ENCODE data around the gene BMP7. TPM values are rescaled to one million over a fixed set of nuclear protein-coding genes. Genes with fewer than 3 reads are reported as not detected.

Gene BMP7
- total RNA-seq, 1 donor = not detected

DNA sequence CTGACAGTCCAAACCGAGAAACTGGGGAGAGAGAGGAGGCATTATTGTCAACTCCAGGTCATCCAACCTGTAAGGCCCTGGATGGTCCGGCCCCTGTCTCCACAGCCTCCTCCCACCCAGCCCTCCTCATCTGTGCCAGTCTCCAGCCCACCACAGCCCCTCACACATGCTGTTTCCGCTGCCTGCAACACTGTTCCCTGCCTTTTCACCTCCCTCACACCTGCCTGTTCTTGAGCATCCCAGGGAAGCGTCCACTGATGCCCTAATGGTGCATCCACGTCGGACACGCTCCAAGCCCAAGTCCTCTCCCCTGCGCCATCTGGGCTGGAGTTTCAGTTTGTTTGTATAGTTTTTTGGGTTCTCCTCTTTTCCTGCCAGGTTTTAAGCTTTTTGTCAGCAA lies 52.0 kb downstream of the BMP7 start:
- H3K4me1 ChIP-seq (ENCODE audit: insufficient read depth, low read length) = no peaks in the 10 kb centered on the region
- H3K4me3 ChIP-seq (ENCODE audit: insufficient read depth, low read length) = no peak overlapping the region
- no peak overlapping the region for H2AFZ ChIP-seq (ENCODE audit: low read length)
- peak; percentile 74 for DNase-seq (ENCODE audit: insufficient read length, low spot score, missing footprints)
- no peaks in the 10 kb centered on the region for H3K9me3 ChIP-seq (ENCODE audit: low read depth, low read length)
- no peaks in the 10 kb centered on the region for H3K27me3 ChIP-seq (ENCODE audit: insufficient read depth, low read length)
- H3K27ac ChIP-seq (ENCODE audit: low read depth, low read length) = no peak overlapping the region
- TF ChIP-seq, protein P1, sequence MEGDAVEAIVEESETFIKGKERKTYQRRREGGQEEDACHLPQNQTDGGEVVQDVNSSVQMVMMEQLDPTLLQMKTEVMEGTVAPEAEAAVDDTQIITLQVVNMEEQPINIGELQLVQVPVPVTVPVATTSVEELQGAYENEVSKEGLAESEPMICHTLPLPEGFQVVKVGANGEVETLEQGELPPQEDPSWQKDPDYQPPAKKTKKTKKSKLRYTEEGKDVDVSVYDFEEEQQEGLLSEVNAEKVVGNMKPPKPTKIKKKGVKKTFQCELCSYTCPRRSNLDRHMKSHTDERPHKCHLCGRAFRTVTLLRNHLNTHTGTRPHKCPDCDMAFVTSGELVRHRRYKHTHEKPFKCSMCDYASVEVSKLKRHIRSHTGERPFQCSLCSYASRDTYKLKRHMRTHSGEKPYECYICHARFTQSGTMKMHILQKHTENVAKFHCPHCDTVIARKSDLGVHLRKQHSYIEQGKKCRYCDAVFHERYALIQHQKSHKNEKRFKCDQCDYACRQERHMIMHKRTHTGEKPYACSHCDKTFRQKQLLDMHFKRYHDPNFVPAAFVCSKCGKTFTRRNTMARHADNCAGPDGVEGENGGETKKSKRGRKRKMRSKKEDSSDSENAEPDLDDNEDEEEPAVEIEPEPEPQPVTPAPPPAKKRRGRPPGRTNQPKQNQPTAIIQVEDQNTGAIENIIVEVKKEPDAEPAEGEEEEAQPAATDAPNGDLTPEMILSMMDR (IDR thresholded peaks at IDR 0.05; ENCODE audit: extremely low read depth, low read depth, low read length) = no peak
- no peaks in the 10 kb centered on the region for H3K36me3 ChIP-seq (ENCODE audit: insufficient read depth, low read length)
- H3K79me2 ChIP-seq (ENCODE audit: insufficient read depth, low read length) = no peaks in the 10 kb centered on the region
- H4K20me1 ChIP-seq (ENCODE audit: insufficient read depth, low read length) = no peaks in the 10 kb centered on the region
- H3K4me2 ChIP-seq (ENCODE audit: insufficient read depth, low read length) = no peak overlapping the region

DNA sequence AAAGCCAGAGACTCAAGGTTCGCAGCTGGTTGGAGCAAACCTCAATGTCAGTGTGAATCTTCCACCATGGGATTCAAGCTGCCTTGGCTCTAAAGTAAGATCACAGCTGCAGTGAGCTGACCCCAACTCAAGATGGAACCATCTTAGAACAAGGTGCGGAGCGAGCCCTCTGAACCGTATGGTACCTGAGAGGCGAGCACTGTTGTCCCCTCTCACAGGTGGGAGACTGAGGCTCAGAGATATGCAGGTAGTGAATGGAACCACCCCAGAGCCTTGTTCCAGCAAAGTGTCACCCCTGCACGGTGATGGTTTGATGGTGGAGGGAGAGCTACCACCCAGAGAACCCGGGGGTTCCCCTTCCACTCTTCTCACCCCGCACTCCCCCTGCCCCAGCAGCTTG lies 52.5 kb downstream of the BMP7 start:
- peak; percentile 1 for DNase-seq (ENCODE audit: insufficient read length, low spot score, missing footprints)
- no peaks in the 10 kb centered on the region for H3K9me3 ChIP-seq (ENCODE audit: low read depth, low read length)
- H3K27ac ChIP-seq (ENCODE audit: low read depth, low read length) = no peak overlapping the region
- H3K4me3 ChIP-seq (ENCODE audit: insufficient read depth, low read length) = no peak overlapping the region
- no peak overlapping the region for H2AFZ ChIP-seq (ENCODE audit: low read length)
- H3K36me3 ChIP-seq (ENCODE audit: insufficient read depth, low read length) = no peaks in the 10 kb centered on the region
- H4K20me1 ChIP-seq (ENCODE audit: insufficient read depth, low read length) = no peaks in the 10 kb centered on the region
- no peaks in the 10 kb centered on the region for H3K27me3 ChIP-seq (ENCODE audit: insufficient read depth, low read length)
- no peaks in the 10 kb centered on the region for H3K4me1 ChIP-seq (ENCODE audit: insufficient read depth, low read length)
- no peak overlapping the region for H3K4me2 ChIP-seq (ENCODE audit: insufficient read depth, low read length)
- TF ChIP-seq, protein P1 (IDR thresholded peaks at IDR 0.05; ENCODE audit: extremely low read depth, low read depth, low read length) = no peak
- no peaks in the 10 kb centered on the region for H3K79me2 ChIP-seq (ENCODE audit: insufficient read depth, low read length)

- H3K4me2 ChIP-seq (ENCODE audit: insufficient read depth, low read length) = no peak overlapping the region
- no peak overlapping the region for H3K27ac ChIP-seq (ENCODE audit: low read depth, low read length)
These were observed 53.1 kb downstream of the BMP7 start for GRCh38 chr20:57213291-57213690.

DNA sequence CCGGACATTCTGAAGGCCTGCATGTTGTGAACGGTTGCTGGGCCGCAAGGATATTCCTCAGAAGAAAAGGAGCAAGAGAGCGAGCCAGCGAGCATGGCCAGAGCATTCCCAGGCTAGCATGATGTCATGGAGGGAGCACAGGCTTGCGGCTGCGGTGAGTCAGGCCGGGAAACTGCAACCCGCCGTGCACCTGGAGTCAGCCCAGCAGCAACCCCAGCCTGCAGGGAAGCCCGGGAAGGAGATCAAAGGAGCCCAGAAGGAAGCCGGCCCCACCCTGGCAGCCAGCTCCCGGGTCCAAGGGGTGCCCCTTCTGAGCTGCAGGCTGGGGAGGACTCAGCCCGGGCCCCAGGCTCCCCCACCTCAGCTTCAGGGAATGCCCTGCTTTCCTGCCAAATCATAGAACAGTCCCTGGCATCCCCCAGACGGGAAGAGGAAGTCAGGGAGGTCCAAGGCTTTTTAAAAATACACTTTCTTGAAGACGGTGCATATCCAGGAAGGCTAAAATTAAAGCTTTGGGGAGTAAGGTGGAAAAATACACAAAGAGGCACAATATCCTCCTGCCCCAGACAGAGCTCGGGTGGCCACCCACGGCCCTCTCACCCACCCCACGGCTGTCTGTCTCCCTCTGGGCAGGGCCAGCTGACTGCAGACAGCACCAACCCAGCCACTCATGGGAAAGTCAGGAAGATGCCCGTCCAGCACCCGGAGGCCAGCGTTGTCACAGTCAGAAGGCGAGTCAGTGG lies 53.7 kb downstream of the BMP7 start:
- Histone ChIP-seq H3K4me2 (ENCODE audit: insufficient read depth, low read length) (no peak overlapping the region), H2AFZ (ENCODE audit: low read length) (no peak overlapping the region)

More at GRCh38 chr20:57213291-57213690, 53.1 kb downstream of the BMP7 start:
- Histone ChIP-seq H3K79me2 (ENCODE audit: insufficient read depth, low read length) (no peaks in the 10 kb centered on the region), H3K36me3 (ENCODE audit: insufficient read depth, low read length) (no peaks in the 10 kb centered on the region), H2AFZ (ENCODE audit: low read length) (no peak overlapping the region), H4K20me1 (ENCODE audit: insufficient read depth, low read length) (no peaks in the 10 kb centered on the region), H3K27me3 (ENCODE audit: insufficient read depth, low read length) (no peaks in the 10 kb centered on the region), H3K4me1 (ENCODE audit: insufficient read depth, low read length) (no peaks in the 10 kb centered on the region), H3K4me3 (ENCODE audit: insufficient read depth, low read length) (no peak overlapping the region), H3K9me3 (ENCODE audit: low read depth, low read length) (no peaks in the 10 kb centered on the region)
- peak; percentile 29 for DNase-seq (ENCODE audit: insufficient read length, low spot score, missing footprints)
- TF ChIP-seq, protein P1 (IDR thresholded peaks at IDR 0.05; ENCODE audit: extremely low read depth, low read depth, low read length) = no peak

More for the DNA sequence above, 53.7 kb downstream of the BMP7 start:
- no peak overlapping the region for H3K4me3 ChIP-seq (ENCODE audit: insufficient read depth, low read length)
- TF ChIP-seq, protein P1 (IDR thresholded peaks at IDR 0.05; ENCODE audit: extremely low read depth, low read depth, low read length) = no peak
- H3K27me3 ChIP-seq (ENCODE audit: insufficient read depth, low read length) = no peaks in the 10 kb centered on the region
- DNase-seq (ENCODE audit: insufficient read length, low spot score, missing footprints) = peak; percentile 96
- no peaks in the 10 kb centered on the region for H3K36me3 ChIP-seq (ENCODE audit: insufficient read depth, low read length)
- no peaks in the 10 kb centered on the region for H3K79me2 ChIP-seq (ENCODE audit: insufficient read depth, low read length)
- no peak overlapping the region for H3K27ac ChIP-seq (ENCODE audit: low read depth, low read length)
- H3K9me3 ChIP-seq (ENCODE audit: low read depth, low read length) = no peaks in the 10 kb centered on the region
- H4K20me1 ChIP-seq (ENCODE audit: insufficient read depth, low read length) = no peaks in the 10 kb centered on the region
- H3K4me1 ChIP-seq (ENCODE audit: insufficient read depth, low read length) = no peaks in the 10 kb centered on the region

Measured in osteoblast (primary cell).